Measurements from ENCODE around the gene SYN1.

GRCh38 chrX:47649271-47649670, 29.6 kb upstream of the SYN1 start:
- TF ChIP-seq CTCF (IDR thresholded peaks at IDR 0.05) (no peak), POLR2A (IDR thresholded peaks at IDR 0.05) (no peak)
